ENCODE results near the gene OR13J1.

The OR13J1 gene

GRCh38 chr9:35872505-35872904, 2.3 kb upstream of the OR13J1 start:
- H3K27me3 ChIP-seq (ENCODE audit: insufficient read depth, poor library complexity, severe bottlenecking), result no peaks in the 10 kb centered on the region

GRCh38 chr9:35871545-35871944, 1.3 kb upstream of the OR13J1 start:
- no peak for DNase-seq (ENCODE audit: low read depth in 1 of 2, low spot score in 1 of 2)
- TF ChIP-seq CTCF (IDR thresholded peaks at IDR 0.05; ENCODE audit: insufficient read depth, low read length) (no peak), GABPA (IDR thresholded peaks at IDR 0.05; ENCODE audit: low read depth) (no peak), SPI1 (IDR thresholded peaks at IDR 0.05; ENCODE audit: borderline replicate concordance, low read depth) (no peak), POLR2AphosphoS5 (IDR thresholded peaks at IDR 0.05; ENCODE audit: low read depth) (no peak), REST (IDR thresholded peaks at IDR 0.05; ENCODE audit: insufficient replicate concordance, low read depth) (no peak)
- no peak overlapping the region for H3K4me3 ChIP-seq (replicated peaks; ENCODE audit: insufficient read depth, low read length)
- no peaks in the 10 kb centered on the region for H3K27me3 ChIP-seq (ENCODE audit: insufficient read depth, poor library complexity, severe bottlenecking)
- no peak overlapping the region for H3K27ac ChIP-seq (replicated peaks)

More at GRCh38 chr9:35872505-35872904, 2.3 kb upstream of the OR13J1 start:
- H3K27ac ChIP-seq (replicated peaks), result no peak overlapping the region
- no peak for TF ChIP-seq CTCF (IDR thresholded peaks at IDR 0.05; ENCODE audit: insufficient read depth, low read length)
- TF ChIP-seq GABPA (IDR thresholded peaks at IDR 0.05; ENCODE audit: low read depth), result no peak
- no peak for TF ChIP-seq SPI1 (IDR thresholded peaks at IDR 0.05; ENCODE audit: borderline replicate concordance, low read depth)
- no peak for TF ChIP-seq POLR2AphosphoS5 (IDR thresholded peaks at IDR 0.05; ENCODE audit: low read depth)
- TF ChIP-seq REST (IDR thresholded peaks at IDR 0.05; ENCODE audit: insufficient replicate concordance, low read depth), result no peak
- H3K4me3 ChIP-seq (replicated peaks; ENCODE audit: insufficient read depth, low read length), result no peak overlapping the region
- DNase-seq (ENCODE audit: low read depth in 1 of 2, low spot score in 1 of 2), result no peak

GRCh38 chr9:35869621-35870216, 482 bp downstream of the OR13J1 start:
- no peak overlapping the region for H3K4me3 ChIP-seq (replicated peaks; ENCODE audit: insufficient read depth, low read length)
- H3K27me3 ChIP-seq (ENCODE audit: insufficient read depth, poor library complexity, severe bottlenecking), result no peaks in the 10 kb centered on the region
- H3K27ac ChIP-seq (replicated peaks), result no peak overlapping the region
- TF ChIP-seq SPI1 (IDR thresholded peaks at IDR 0.05; ENCODE audit: borderline replicate concordance, low read depth) (no peak), REST (IDR thresholded peaks at IDR 0.05; ENCODE audit: insufficient replicate concordance, low read depth) (no peak)
- DNase-seq (ENCODE audit: low read depth in 1 of 2, low spot score in 1 of 2), result no peak

Measured in HL-60 (cell line).